Activated T-cell treated with anti-CD3 and anti-CD28 coated beads, Interleukin-2, amount 50 U/mL, for 48 hours (primary cell): Measurements from ENCODE around the gene TRMU.

Source experiments
- DNase-seq, 2 experiments: peaks; one replicate each; pipeline ENCODE4 v3.0.0-alpha.2; 2020

TRMU gene, protein sequence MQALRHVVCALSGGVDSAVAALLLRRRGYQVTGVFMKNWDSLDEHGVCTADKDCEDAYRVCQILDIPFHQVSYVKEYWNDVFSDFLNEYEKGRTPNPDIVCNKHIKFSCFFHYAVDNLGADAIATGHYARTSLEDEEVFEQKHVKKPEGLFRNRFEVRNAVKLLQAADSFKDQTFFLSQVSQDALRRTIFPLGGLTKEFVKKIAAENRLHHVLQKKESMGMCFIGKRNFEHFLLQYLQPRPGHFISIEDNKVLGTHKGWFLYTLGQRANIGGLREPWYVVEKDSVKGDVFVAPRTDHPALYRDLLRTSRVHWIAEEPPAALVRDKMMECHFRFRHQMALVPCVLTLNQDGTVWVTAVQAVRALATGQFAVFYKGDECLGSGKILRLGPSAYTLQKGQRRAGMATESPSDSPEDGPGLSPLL

DNA sequence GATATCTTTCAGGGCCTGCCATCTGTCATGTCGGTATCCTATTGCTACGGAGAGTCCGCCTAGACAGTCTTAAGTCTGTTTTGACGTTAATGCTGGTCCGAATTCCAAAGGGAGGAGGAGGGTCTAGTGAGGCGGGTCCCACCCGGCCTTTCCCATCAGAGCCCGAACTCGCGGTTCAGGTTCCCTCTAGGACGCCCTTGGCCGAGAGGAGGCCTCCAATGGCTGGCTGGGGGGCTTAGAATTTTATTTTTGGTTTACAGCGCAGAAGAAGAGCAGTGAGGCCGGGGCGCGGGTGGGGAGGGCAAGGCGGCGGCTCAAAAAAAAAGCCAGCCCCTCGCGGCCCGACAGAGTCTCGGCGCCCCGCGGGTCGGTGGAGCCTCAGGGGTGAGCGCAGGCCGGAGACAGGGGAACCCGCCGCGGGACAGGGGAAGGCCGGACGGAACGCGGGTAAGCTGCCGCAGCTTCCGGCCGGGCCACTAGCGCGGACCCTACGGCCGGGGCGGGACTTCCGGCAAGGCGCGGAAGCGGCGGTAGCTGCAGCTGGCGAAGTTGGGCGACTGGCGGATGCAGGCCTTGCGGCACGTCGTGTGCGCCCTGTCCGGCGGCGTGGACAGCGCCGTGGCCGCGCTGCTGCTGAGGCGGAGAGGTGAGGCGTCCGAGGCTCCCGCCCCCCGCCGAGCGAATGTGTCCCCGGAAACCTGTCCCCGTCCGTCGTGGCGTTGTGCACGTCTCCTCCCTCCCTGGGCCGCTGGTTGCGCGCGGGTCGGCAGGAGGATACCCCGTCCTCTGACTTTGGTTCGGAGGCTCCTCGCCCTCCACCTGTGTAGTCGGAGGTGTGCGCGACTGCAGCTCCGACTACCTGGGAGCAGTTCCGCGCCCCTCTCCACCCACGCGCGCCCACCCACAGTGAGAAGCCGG lies at the start of gene TRMU:
TSS of gene TRMU (plus strand) at position 514 of the 918 bp plus-strand sequence. CDS start at position 565, 51 bp downstream.
- peak; percentile 82 to 87 for DNase-seq

DNA sequence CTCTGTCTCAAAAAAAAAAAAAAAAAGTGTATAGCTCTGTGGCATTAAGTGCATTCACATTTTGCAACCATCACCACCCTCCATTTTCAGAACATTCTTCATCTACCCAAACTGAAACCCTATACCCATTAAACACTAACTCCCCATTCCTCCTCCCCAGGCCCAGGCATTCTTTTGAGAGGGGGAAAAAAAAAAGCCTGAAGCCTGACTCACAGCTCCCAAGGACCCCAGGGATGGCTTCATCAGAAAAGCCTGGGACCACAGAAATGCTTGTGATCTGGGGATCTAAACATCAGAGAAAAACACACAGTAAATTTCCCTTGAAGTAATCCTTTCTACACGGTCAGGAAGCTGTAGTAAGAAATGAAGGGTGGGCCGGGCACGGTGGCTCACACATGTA lies 49.5 kb upstream of the TRMU start:
- no peak for DNase-seq

DNA sequence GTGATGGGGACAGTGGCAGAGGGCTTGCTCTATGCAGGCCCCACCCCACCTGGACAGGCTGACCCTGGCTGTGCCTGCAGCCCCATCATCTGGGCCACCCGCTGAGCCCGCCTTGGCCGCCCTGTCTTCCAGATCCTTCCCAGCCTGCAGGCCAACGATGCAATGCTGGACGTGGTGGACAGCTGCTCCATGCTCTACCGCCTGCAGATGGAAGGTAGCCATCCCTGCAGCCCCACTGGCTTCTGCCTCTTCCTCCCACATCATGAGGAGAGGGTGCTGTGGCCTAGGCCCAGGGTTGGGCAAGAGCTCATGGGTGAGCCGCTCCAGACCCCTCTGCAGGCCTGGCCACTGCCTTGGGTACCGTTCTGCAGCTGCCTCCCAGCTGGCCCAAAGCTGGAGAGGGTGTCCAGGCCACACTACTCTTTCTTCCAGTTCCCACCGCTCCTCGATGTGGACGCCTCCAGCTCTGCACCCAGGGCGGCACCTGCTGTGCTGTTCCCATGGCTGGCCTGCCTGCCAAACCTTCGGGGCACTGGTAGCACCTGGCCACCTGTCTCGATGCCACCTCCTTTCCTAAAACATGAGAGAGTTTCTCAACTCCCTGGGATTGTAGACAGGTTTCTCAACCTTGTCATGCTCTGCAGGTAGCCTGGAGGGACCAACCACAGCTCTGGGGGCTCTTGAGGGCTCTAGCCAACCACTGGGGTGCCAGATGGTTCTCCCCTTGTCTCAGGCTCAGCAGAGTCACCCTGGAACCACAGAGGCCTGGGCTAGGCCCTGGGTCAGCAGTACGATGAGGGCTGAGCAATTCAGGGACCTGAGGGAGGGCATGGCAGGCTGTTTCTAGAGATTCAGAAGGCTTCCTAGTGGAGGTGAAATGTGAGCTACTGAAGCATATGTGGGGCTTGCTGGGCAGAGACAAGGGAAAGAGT lies 48.3 kb upstream of the TRMU start:
- no peak for DNase-seq

DNA sequence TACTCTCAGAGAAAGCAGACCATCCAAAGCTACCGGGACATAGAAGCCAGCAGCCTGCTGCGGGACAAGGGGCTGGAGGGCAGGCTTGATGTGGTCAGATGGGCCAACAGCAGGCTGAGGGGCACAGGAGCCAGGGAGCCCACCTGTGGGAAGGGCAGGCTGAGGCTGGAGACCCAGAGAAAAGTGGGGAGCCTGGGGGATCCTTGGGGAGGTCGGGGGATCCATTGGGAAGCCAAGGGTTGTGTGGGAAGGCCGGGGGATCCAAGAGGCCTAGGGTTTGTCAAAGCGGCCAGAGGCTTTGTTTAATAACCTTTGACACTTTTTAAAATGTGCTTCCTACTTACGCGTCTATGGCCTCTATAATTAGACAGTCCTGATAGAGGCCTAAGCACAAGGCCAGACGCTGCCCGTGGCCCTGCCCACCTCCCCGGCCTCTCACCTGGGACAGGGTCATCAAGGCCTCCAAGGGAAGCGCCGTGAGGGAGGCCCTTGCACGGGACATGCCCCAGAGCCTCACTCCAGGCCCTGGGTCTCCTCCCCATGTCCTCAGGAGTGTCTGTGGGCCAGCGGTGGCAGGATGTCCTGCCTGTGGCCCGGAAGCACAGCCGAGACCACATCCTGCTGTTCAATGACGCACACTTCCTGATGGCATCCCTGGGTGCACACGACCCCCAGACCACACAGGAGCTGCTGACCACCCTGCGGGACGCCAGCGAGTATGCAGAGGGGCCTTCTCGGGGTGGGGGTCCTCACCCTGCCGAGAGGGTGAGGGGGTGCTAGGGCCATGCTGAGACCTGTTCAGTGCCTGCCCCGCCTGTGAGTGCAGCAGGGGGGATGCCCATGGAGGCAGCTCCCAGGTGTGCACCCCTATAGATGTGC lies 47.4 kb upstream of the TRMU start:
- DNase-seq, result peak; percentile 38 to 52

DNA sequence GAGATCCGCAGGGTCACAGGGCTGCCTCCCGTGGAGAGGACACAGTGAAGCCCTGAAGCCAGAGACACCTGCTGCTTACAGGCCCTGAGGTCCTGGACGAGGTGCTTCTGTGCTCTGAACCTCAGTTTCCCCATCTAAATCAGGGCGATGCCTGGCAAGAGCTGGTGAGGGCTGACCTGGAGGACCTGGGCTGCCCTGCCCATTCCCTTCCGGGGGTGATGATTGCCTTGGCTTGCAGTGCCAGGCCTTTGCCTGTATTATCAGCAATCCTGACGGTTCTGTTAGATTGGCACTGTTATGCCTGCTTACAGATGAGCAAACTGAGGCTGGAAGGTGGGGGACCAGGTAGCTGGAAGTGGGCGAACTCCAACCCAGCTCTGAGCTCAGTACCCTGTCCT lies 46.7 kb upstream of the TRMU start:
- no peak for DNase-seq

DNA sequence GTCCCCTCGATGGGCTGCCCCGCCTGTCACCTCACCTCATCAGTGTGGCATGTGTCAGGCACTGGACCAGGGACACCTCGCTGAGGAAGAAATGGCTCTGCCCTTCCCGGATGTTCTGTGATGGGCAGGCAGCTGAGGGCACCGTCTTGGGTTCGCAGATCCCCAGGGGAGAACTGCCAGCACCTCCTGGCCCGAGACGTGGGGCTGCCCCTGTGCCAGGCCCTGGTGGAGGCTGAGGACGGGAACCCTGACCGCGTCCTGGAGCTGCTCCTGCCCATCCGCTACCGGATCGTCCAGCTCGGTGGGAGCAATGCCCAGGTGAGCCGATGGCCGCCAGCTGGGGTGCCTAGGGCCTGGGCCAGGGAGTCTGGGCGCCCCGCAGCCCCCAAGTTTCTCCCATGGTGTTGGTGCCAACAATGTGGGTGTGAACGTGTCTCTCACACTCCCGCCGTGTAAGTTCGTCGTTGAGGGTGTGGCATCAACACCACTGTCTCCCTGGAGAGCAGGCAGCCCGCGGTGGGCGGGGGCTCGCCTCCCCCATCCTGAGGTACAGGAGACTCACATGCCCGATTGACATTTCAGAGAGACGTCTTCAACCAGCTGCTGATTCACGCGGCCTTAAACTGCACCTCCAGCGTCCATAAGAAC lies 46.1 kb upstream of the TRMU start:
- DNase-seq, result no peak

DNA sequence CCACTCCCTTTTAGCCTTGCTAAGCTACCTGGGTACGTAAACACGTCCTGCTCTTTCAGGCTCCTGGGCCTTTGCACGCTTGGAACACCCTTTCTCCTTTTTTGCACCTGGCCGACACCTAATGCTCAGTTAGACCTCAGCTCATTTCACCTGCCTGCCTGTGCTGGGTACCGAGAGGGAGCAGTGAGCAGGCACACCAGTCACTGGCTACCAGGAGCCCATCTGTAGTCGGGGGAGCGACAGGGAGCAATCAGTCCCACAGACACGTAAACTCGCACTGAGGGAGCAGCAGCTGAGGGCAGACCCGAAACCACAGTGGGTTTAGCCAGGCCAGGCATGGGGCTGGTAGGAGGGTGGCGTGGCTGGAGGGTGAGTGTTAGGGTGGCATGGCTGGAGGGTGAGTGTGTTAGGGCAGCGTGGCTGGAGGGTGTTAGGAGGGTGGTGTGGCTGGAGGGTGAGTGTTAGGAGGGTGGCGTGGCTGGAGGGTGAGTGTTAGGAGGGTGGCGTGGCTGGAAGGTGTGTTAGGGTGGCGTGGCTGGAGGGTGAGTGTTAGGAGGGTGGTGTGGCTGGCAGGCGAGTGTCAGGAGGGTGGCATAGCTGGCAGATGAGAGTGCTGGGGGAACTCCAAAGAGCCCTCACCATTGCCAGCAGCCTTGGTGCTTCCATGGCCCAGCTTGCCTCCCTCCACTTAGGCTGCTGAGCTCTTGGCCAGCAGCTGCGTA lies 45.2 kb upstream of the TRMU start:
- no peak for DNase-seq

DNA sequence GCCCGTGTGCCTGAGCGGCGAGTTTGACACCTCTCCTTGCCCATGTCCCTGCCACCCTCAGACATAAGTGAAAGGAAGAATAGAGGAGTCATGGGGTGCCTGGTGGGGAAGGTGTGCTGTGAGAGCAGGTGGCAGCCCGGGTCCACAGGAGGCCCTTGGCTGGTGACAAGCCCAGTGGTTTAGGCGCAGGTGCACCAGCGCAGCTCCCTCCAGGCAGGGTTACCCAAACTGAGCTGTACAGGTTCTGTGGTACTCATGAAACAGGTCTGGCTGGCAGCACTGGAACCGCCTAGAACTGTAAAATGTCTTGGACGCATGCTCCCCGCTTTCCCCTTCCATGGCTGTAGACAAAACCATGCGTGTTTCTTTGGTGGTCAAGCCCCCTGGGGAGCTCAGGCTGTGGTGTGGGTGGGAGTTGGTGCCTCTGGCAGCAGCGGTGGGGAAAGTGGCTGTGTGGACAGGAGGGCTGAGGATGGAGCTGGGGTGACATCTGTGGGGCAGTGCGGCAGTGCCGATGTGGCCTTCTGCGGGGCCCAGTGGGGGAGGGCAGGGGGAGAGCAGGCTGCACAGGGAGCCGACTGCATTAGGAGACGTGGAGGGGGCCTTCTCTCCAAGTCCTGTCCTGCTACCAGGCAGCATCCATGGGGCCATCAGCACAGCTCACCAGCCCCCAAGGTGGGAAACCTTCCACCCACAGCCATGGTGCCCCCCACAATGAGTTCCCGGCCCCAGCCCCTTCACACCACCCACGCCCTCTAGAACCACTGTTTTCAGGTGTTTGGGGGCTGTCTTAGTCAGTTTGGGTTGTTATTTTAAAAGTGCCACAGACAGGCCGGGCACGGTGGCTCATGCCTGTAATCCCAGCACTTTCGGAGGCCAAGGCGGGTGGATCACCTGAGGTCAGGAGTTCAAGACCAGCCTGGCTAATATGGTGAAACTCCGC lies 44.4 kb upstream of the TRMU start:
- no peak for DNase-seq

DNA sequence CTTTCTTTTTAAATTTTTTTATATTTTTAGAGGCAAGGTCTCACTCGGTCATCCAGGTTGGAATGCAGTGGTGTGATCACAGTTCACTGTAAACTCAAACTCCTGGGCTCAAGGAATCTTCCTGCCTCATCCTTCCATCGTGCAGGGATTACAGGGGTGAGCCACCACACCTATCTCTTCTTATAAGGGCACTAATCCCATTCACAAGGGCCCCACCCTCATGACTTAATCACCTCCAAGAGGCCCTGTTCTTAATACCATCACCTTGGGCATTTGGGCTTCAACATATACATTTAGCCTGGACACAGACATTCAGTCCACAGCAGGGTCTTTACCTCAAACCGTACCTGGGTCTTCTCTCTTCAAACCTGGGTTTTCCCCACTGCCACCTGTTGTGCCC lies 43.3 kb upstream of the TRMU start:
- DNase-seq, result no peak

DNA sequence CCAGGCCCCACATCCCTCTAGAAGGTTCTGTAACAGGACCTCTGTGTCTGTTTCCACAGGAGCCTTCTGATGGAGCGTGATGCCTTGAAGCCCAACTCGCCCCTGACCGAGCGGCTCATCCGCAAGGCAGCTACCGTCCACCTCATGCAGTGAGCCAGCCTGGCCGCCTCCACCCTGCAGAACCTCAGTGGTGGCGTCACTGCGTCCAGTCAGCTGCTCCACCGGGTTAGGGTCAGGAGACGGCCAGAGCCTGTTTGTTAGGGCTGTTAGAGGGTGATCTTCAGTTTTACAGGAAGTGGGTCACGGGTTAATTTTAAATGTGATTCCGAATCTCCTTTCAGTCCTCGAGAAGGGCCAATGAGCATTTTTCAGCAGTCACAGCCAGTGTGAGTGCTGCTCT lies 42.8 kb upstream of the TRMU start:
- no peak for DNase-seq

DNA sequence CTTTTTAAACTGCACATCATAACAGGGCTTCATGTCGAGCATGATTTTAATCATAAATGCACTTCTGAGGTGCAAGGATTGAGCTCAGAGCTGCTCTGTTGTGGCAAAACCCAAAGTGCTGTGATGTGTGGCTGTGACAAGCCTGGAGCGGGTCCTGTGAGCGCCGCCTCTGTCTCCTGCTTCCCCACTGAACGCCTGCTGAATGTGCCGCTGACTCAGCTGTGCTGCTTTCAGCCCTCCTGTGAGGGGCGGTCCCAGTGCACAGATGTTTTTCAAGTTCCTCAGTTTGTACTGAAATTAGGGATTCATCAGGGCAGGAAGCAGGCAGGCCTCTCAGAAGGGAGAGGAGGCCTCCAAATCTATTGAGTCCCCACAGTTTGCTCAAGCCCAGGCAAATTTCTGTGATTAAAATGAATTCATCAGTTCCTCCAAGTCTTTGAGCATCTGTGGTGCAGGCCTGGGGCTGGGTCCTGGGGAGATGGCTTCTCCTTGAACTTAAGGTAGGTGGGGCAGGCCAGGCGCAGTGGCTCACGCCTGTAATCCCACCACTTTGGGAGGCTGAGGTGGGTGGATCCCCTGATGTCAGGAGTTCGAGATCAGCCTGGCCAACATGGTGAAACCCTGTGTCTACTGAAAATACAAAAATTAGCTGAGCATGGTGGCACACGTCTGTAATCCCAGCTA lies 41.8 kb upstream of the TRMU start:
- peak; percentile 35 to 48 for DNase-seq

DNA sequence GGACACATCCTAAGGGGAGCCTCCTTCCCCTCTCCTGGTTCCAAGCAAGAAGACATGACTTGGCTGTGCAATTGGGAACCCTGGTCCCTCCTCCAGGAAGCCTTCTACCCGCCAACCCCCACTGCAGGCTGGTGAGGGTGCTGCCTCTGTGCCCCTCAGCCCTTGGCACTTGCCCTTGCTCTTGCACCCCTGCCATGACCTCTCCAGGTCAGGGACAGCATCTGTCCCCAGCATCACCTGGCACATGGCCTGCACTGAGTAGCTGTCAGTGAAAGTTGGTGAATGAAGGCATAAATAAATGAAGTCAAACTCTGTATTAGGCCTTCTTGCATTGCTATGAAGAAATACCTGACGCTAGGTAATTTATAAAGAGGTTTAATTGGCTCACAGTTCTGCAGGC lies 40.7 kb upstream of the TRMU start:
- DNase-seq, result no peak

DNA sequence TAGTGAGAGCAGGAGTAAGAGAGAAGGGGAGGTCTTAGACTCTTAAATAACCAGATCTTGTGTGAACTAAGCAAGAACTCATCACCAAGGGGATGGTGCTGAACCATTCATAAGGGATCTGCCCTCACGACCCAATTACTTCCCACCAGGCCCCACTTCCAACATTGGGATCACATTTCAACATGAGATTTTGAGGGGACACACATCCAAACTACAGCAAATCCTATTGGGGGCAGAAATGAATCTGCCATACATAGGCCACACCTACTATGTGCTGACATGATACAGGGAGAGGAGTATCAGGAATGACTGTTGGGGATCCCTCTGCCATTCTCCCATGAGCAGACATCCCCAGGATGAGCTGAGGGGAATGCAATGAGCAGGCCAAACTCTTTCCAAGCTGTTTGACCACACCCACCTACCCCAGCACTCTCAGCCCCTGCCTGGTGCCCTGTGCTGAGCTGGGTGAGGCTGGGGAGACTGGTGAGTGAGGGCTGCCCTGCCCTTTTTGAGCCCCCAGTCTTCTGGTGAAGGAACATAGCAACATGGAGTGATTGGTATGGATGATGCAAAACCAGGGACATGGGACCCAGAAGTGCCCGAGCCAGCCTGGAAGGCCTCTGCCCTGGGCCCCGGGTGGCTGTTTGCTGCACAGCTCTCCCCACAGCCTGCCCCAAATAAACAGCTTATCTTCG lies 40.1 kb upstream of the TRMU start:
- no peak for DNase-seq

DNA sequence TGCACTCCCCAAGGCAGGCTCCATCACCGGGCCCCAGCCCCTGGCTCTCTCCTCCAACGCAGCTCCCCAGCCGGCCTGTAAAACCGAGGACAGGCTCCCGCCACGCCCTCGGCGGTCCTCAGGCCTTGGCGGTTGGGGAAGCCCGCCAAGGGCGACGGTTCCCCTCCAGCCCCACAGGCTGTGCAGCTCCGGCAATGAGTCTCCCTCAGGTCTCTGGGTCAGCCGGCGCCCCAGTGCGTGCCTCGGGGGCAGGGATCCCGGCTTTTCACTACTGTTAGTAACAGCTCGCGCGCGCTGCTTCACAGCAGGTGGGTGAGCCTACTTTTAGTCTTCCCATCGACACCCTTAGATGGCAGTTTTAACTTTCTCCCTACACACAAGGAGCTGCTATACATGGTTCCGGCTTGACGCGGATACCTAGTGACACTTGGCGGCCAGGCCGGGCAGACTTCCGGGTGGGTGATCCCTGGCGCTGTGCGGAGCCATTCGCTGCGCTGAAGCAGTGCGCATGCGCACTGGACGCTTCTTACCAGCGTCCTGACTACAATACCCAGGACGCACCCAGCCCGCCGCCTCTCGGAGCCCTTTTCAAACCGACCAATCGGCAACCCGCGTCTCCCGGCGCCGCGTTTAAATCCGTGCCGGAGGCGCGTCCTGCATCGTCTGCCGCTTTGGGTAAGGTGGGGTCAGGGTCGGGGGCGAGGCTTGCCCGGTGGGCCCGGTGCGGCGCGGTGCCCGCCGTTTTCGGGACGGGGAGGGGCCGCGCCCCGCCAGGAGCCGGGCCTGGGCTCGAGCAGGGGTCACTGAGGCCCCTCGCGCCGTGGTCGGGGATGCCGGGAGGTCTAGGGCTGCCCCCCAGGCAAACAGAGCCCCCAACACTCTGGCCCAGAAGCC lies 39.0 kb upstream of the TRMU start, which contains the start of gene GTSE1:
TSS of gene GTSE1 (plus strand) at position 614 of the 894 bp plus-strand sequence. CDS start 531 bp downstream, outside the sequence.
- peak; percentile 97 for DNase-seq

DNA sequence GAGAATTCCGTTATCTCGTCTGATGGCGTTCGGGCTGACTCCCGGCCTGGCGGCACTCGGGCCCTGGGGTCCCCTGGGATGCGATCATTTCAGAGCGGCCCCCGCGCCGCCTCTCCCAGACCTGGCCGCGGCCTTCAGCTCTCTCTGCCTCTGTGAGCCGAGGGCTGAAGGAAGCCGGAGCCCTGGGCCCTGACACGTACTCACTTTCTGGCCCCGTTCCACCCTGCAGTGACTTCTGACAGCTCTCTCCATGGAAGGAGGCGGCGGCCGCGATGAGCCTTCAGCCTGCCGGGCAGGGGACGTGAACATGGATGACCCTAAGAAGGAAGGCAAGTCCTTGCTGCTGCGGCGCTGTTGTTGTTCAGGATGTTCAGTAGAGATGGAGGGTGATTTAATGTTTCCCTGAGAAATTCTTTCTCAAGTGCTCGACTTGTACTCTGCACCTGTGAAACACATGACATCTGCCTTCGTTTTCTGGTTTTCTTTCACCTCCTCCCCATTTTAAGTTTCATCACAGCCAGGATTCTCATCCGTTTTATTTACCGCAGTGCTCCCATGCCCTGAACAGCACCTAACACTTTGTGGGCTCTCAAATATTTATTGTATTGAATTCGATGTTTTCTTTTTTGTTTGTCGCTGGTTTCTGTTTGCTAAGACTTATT lies 38.2 kb upstream of the TRMU start:
- peak; percentile 50 to 55 for DNase-seq

DNA sequence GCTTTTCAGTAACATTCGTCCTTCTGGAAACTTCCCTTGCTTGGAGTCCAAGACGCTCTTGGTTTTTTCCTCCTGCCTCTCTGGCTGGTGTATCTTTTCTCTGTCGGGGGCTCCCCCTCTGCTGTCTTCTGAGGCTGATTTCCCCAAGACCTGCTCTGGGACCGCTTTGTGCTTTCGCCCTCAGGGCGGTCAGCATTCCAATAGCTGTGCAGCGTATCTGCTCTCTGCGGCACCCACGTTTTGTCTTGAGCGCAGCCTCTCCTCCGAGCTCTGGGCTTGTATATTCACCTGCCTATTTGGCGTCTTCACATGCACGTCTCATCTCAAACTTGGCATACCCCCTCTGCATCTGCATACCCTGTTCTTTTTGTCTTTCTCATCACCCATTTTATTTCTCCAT lies 36.4 kb upstream of the TRMU start:
- DNase-seq, result no peak
